OCI-LY7 (cell line): Measurements from ENCODE around the gene PHACTR3.

ENCODE experiments used
- CTCF ChIP-seq: fragments of 200-600 bp; sonication (generic); conservative IDR thresholded peaks from 2 replicates; pipeline ENCODE4 v1.5.1; 2014; ENCODE audit warnings: mild to moderate bottlenecking, antibody characterized with exemption, low read length, moderate library complexity, mixed read lengths
- EZH2phosphoT487 ChIP-seq: fragments of 200-600 bp; sonication (generic); IDR thresholded peaks from 2 replicates; pipeline ENCODE4 v1.6.1; 2018; ENCODE audit warnings: low read depth, borderline replicate concordance, mild to moderate bottlenecking, mixed run types, antibody characterized with exemption, low read length, moderate library complexity, mixed read lengths

DNA sequence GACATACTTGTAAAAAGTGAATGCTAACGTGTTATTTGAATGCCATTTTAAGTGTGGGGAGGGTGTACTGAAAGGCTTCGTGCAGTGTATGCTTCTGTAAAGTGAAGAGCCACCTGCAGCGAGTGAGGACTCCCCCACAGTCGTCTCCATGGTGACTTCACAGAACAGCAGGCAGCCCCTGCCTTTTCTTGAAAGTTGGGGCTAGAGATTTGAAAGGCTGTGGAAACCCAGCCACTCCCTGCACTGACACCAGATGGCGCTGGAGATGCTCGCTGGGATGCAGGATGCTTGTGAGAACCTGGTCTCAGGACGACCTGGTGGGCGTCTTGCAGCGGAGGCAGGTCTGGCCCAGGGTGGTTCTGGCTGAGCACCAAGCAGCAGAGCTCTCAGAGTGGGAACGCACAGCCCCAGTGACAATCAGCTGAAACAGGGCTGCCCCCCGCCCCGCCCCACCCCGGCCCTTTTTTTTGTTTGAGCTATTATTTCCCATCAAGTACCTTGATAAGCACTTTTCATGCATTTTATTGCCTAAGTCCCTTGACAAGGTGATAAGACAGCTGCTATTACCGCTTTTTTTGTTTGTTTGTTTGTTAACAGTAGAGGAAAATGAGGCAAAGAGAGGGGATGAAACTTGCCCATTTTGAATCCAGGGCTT is 178.8 kb downstream of the PHACTR3 start:
- TF ChIP-seq CTCF (peak; percentile 85), EZH2phosphoT487 (no peak)
